Neural crest cell (in vitro differentiated cells): ENCODE data around the gene ZNF333. TPM values are rescaled to one million over a fixed set of nuclear protein-coding genes. Genes with fewer than 3 reads are reported as not detected.

ENCODE experiments used
- DNase-seq: peaks from one replicate; pipeline ENCODE4 v3.0.0; 2021; ENCODE audit warnings: low read depth, mixed read lengths, low spot score
- H3K27ac Mint-ChIP-seq: one replicate; pipeline ENCODE4 v1.8.0; 2021; ENCODE audit warnings: mild to moderate bottlenecking, mixed read lengths; ENCODE audit not compliant: unreplicated experiment
- H3K27me3 Mint-ChIP-seq: 2 replicates; pipeline ENCODE4 v1.8.0; 2021; ENCODE audit warnings: low read depth, mild to moderate bottlenecking, mixed read lengths
- H3K36me3 Mint-ChIP-seq: 2 replicates; pipeline ENCODE4 v1.8.0; 2021; ENCODE audit warnings: low read depth, mild to moderate bottlenecking, mixed read lengths
- H3K4me1 Mint-ChIP-seq: 2 replicates; pipeline ENCODE4 v1.8.0; 2021; ENCODE audit warnings: mixed read lengths
- H3K4me3 Mint-ChIP-seq: one replicate; pipeline ENCODE4 v1.8.0; 2021; ENCODE audit warnings: mild to moderate bottlenecking, mixed read lengths
- H3K9me3 Mint-ChIP-seq: 2 replicates; pipeline ENCODE4 v1.8.0; 2021; ENCODE audit warnings: mixed read lengths
- CTCF ChIP-seq: fragments of 200-600 bp; sonication (generic); conservative IDR thresholded peaks from 2 replicates; pipeline ENCODE4 v1.5.0; 2021; ENCODE audit warnings: antibody characterized with exemption, mild to moderate bottlenecking
- total RNA-seq: library from RNA; stranded (reverse); gene quantifications from 2 replicates; pipeline ENCODE4 v1.2.1, GENCODE V29; 2021

ZNF333 gene
- total RNA-seq, 1 donor from 2014 or later = 27.8 TPM

- DNase-seq = no peak
- Mint-ChIP-seq H3K27me3 (peaks cover 82% of the 10 kb centered on the region), H3K36me3 (no peaks in the 10 kb centered on the region), H3K9me3 (no peaks in the 10 kb centered on the region), H3K27ac (no peak overlapping the region), H3K4me1 (no peaks in the 10 kb centered on the region), H3K4me3 (no peak overlapping the region)
- TF ChIP-seq CTCF = no peak
Observed at GRCh38 chr19:14672188-14672872, 17.5 kb upstream of the ZNF333 start.

GRCh38 chr19:14673088-14673487 lies 16.8 kb upstream of the ZNF333 start:
- Mint-ChIP-seq H3K36me3 (no peaks in the 10 kb centered on the region), H3K4me3 (no peak overlapping the region), H3K27ac (no peak overlapping the region), H3K27me3 (peaks cover 78% of the 10 kb centered on the region), H3K9me3 (no peaks in the 10 kb centered on the region), H3K4me1 (no peaks in the 10 kb centered on the region)
- TF ChIP-seq CTCF = no peak
- DNase-seq = no peak

- H3K4me1 Mint-ChIP-seq = no peaks in the 10 kb centered on the region
- no peak for DNase-seq
- no peak within 1 kb of the TSS for H3K27ac Mint-ChIP-seq
- H3K4me3 Mint-ChIP-seq = no peak within 1 kb of the TSS
- peaks cover 61% of the 10 kb centered on the region for H3K27me3 Mint-ChIP-seq
- H3K36me3 Mint-ChIP-seq = no peaks in the 10 kb centered on the region
- no peak for TF ChIP-seq CTCF
- H3K9me3 Mint-ChIP-seq = no peaks in the 10 kb centered on the region
Observed at GRCh38 chr19:14674764-14675163, 15.1 kb upstream of the ZNF333 start, which contains the start of gene ADGRE3. TSS of gene ADGRE3 (minus strand) at chr19:14674844. CDS start at chr19:14674770, 74 bp downstream.

GRCh38 chr19:14676762-14677161 lies 13.1 kb upstream of the ZNF333 start:
- no peak for TF ChIP-seq CTCF
- Mint-ChIP-seq H3K4me1 (no peaks in the 10 kb centered on the region), H3K27ac (no peak overlapping the region), H3K9me3 (no peaks in the 10 kb centered on the region), H3K4me3 (no peak overlapping the region), H3K36me3 (no peaks in the 10 kb centered on the region), H3K27me3 (peaks cover 47% of the 10 kb centered on the region)
- DNase-seq = no peak

GRCh38 chr19:14677464-14677863 lies 12.4 kb upstream of the ZNF333 start:
- H3K4me3 Mint-ChIP-seq = no peak overlapping the region
- no peaks in the 10 kb centered on the region for H3K4me1 Mint-ChIP-seq
- no peak for TF ChIP-seq CTCF
- H3K36me3 Mint-ChIP-seq = no peaks in the 10 kb centered on the region
- DNase-seq = no peak
- H3K27me3 Mint-ChIP-seq = peaks cover 47% of the 10 kb centered on the region
- H3K27ac Mint-ChIP-seq = no peak overlapping the region
- H3K9me3 Mint-ChIP-seq = no peaks in the 10 kb centered on the region
